ENCODE results near the gene AFF2.
"Not testable (repeated sequence)": the region's sequence is repeated elsewhere in the genome, so short reads cannot be mapped to it uniquely, and the experiment has no call there.

AFF2 gene

GRCh38 chrX:148649145-148649795, 148.9 kb downstream of the AFF2 start:
- DNase-seq, result no peak

- DNase-seq, result no peak
These were observed 157.8 kb downstream of the AFF2 start for GRCh38 chrX:148658115-148658730.

DNA sequence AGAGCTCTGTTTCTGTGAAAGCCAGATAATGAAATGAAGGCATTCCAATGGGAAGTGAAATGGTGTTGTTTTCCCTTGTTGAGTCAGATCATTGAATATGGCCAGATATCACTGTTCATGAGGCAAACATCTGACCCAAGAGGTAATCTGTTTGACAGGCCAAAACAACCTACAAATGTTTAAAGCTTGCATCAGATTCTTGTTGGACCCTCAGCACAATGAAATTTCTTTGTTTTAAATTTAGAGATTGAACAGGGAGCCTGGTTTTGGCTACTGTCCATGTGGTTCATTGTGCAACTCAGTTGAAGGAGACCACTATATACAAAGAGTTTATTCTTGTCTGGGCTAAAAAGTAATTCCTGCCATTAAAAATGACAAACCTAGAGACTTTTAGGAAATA, 159.1 kb downstream of the AFF2 start:
- no peak for DNase-seq

GRCh38 chrX:148661035-148661434, 160.6 kb downstream of the AFF2 start:
- DNase-seq, result no peak

GRCh38 chrX:148662014-148662413, 161.6 kb downstream of the AFF2 start:
- no peak for DNase-seq

GRCh38 chrX:148664171-148664570, 163.8 kb downstream of the AFF2 start:
- no peak for DNase-seq

DNA sequence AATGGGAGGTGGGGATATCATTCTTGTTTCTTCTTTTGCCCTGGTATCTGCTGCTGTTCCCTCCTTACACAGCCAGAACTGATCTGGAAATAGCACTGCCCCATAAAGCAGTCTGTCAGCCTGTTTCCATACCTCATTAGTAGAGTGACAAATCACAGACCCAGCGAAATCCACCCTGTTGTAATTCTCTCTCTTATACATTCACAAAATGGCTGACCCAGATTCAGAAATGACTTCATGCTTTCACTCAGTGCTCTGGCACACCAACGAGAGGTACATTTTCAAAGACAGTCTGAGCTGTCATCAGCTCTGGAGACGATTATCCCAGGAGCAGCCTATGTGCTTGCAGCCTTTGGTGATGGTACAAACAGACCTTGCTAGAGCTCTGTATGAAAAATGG, 164.6 kb downstream of the AFF2 start:
- no peak for DNase-seq

- DNase-seq, result not testable (repeated sequence)
These were observed 168.8 kb downstream of the AFF2 start for GRCh38 chrX:148669175-148669574.

DNA sequence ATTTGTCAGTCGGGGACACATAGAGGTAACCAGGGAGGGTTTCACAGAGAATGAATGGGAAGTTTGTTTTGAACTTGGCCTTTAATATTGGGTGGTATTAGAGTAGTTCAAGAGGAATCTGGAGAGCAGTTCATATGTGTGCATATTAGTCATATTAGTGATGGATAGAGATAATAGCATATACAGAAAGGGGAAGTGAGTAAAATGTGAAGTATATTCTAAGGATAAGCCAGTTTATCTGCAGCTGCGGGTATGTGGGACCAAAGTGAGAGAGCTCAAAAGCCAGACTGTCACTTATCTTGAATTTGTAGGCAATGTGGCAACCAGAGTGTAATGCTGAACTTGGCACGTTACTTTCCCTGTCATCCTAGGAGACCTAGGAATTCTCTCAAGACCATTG, 169.9 kb downstream of the AFF2 start:
- DNase-seq, result no peak

- no peak for DNase-seq
These were observed 172.1 kb downstream of the AFF2 start for GRCh38 chrX:148672517-148672916.

- no peak for DNase-seq
These were observed 181.2 kb downstream of the AFF2 start for GRCh38 chrX:148681605-148682004.

- DNase-seq, result no peak
These were observed 181.8 kb downstream of the AFF2 start for GRCh38 chrX:148682206-148682605.

DNA sequence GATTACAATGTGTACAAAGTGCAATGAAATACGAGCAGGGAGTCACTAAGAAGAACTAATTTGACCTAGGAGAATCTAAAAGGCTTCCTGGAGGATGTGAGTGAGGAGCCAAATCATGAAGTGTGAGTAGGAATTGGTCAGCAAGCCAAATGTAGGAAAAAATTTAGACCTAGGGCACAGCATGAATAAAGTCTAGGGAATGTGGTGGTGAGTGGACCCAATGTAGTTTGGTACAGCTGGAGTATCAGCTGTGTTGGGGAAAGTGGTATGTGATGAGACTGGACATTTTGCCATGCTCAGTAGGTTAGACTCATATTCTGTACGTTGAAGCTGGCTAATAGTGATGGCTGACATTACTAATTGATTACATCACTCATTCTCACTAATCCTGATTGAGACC, 191.0 kb downstream of the AFF2 start:
- DNase-seq, result no peak

GRCh38 chrX:148695255-148695654, 194.8 kb downstream of the AFF2 start:
- DNase-seq, result no peak

GRCh38 chrX:148698221-148698620, 197.8 kb downstream of the AFF2 start:
- DNase-seq, result no peak

GRCh38 chrX:148700021-148700420, 199.6 kb downstream of the AFF2 start:
- no peak for DNase-seq

- no peak for DNase-seq
These were observed 213.6 kb downstream of the AFF2 start for GRCh38 chrX:148713981-148714380.

GRCh38 chrX:148715361-148715760, 214.9 kb downstream of the AFF2 start:
- no peak for DNase-seq

- DNase-seq, result no peak
These were observed 222.5 kb downstream of the AFF2 start for GRCh38 chrX:148722966-148723365.

DNA sequence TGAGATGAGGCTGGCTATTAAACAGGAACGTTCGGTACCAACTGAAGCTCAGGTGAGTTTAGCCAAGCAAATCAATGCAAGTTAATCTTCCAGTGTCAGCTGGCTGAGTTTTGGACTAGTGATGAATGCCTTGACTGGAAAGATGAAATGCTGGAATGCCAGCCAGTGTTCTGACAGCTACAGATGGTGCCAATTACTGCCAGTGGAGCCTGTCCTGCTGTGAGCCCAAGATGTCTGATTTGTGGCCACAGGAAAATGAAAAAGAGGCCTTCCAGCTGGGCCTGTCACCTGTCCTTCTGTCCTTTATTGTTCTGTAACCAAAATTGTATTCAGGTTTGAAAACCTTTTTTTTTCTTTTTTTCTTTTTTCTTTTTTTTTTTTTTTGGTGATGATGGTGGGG, 223.1 kb downstream of the AFF2 start:
- DNase-seq, result no peak

DNA sequence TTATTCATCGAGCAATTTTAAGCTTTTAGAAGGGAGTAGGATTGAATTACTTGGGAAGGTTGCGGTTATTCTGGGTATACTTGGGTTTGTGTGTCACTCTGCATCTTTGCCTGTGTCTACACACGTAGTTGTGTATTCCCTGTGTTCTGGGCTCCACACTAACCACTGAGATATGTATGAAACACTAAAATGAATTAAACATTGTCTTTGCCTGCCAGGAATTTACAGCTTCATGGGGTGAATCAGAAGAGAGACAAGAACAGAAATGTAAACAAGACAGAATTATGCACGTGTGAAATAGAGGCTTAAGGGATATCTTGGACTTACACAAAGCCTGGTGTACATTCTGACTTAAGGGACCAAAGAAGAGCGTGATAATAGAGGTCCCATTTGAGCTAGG, 228.5 kb downstream of the AFF2 start:
- DNase-seq, result no peak

GRCh38 chrX:148732743-148733142, 232.3 kb downstream of the AFF2 start:
- DNase-seq, result no peak

DNA sequence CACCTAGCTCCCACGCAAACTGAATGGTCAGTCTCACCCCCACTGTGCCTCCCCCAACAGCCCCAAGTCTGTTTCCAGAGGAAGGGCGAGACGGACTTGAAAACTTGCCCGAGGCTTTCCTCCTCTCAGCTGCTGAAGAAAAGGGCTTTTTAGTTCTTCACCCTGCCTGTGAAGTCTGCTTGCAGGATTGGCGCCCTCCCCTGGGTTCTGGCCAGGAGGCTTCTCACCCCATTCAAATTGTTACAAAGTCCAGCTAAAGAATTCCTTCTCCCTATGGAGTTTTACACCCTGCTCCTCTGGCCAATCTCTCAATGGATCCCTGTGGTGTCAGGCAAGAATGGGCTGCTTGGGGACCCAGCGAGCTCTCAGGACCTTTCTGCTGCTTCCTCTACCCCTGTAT, 241.0 kb downstream of the AFF2 start:
- DNase-seq, result no peak

DNA sequence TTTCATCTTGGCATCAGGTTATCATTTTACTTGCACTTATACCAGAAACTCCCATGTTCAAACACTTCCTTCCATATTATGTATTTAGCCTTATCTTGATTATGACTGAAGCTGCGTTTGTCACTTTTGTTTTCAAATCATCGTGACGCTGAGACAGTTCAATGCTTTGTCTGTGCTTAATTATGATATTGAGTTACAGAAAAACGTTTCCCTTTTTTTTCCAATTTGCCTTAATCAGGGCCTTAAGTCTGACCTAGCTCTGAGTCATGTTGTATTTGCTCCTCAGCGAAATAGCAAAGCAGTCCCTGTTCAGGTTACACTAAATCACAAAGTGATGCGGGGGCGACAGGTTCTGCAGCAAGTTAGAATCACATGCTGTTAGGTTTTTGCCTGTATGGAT, 254.7 kb downstream of the AFF2 start:
- DNase-seq, result no peak

DNA sequence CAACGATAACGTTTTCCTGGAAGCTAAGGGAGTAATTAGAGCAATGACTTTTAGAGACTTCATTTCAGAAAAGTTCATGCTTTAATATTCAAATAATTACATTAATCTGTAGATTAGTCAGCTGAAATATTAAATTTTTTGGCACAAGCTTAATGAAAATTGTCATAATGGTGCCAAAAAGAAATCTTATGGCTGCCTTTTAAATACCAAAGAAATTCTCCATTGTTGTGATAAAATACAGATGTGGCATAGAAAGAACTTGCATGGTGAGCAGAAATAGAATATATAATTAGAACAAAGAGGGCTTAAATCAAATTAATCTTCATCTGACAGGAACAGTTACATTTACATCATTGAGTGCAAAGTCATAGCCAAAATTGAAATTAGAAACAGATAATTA, 263.5 kb downstream of the AFF2 start:
- DNase-seq, result no peak

Measured in stimulated activated naive CD4-positive, alpha-beta T cell (primary cell).